ENCODE measurements around the gene MAP3K2.

Gene MAP3K2

DNA sequence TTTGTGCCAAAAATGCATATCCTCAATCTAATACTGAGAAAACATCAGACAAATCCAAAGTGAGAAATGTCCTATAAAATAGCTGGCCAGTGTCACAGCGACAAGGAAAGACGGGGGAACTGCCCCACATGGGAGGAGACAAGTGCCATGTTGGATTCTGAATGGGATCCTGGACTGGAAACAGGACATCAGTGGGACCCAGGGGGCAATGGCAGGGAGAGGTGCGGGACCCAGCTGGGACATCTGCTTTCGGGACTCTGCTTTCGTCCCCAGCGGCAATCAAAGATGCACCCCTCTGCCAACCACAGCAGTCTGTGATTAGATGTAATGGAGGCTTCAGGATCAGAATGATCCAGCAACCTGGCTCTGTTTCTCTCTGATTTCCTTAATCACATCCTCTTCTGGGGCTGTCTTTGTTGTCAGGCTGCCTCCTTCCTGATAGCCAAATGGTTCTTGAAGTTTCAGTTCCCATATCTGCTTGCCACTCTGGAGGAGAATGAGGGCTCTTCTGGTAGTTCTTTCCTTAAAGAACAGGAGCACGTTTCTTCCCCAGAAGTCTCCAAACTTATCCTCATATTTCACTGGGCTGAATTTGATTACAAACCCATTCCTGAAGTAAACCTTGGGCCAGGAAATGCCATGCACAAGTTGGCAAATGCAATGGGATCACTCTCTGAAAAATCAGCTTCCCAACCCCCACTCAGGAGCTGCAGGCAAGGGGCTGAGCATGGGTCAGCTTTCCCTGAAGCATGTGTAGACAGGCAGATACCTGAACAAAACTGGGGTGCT lies 16.9 kb upstream of the MAP3K2 start:
- ChIA-PET POLR2A (interaction anchor here (1.6 kb wide), 1 partner anchor 19 kb away, joined by 3 read pairs; no protein-coding TSS in a partner anchor), CTCF (interaction anchor here (0.6 to 1.2 kb wide), 2 partner anchors 11 to 874 kb away, joined by 3 read pairs; no protein-coding TSS in a partner anchor)
- TF ChIP-seq ELF4 (IDR thresholded peaks at IDR 0.05) (no peak), ARNT (IDR thresholded peaks at IDR 0.05) (no peak), SUZ12 (IDR thresholded peaks at IDR 0.05) (no peak), LEF1 (IDR thresholded peaks at IDR 0.05; ENCODE audit: borderline replicate concordance) (no peak), L3MBTL2 (conservative IDR thresholded peaks at IDR 0.05) (no peak), FOXA1 (IDR thresholded peaks at IDR 0.05) (no peak), SP1 (IDR thresholded peaks at IDR 0.05) (no peak), BHLHE40 (IDR thresholded peaks at IDR 0.05; ENCODE audit: borderline replicate concordance) (no peak), HDGF (IDR thresholded peaks at IDR 0.05; ENCODE audit: borderline replicate concordance) (no peak), ZNF384 (IDR thresholded peaks at IDR 0.05) (no peak), TARDBP (IDR thresholded peaks at IDR 0.05) (no peak), FOXK2 (IDR thresholded peaks at IDR 0.05) (no peak), NFRKB (IDR thresholded peaks at IDR 0.05) (no peak), CTBP1 (IDR thresholded peaks at IDR 0.05; ENCODE audit: borderline replicate concordance) (no peak), FOXM1 (IDR thresholded peaks at IDR 0.05; ENCODE audit: borderline replicate concordance) (no peak)
- TF ChIP-seq, protein P1, sequence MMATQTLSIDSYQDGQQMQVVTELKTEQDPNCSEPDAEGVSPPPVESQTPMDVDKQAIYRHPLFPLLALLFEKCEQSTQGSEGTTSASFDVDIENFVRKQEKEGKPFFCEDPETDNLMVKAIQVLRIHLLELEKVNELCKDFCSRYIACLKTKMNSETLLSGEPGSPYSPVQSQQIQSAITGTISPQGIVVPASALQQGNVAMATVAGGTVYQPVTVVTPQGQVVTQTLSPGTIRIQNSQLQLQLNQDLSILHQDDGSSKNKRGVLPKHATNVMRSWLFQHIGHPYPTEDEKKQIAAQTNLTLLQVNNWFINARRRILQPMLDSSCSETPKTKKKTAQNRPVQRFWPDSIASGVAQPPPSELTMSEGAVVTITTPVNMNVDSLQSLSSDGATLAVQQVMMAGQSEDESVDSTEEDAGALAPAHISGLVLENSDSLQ (IDR thresholded peaks at IDR 0.05) = no peak
- DNase-seq (ENCODE audit: extremely low spot score) = no peak

DNA sequence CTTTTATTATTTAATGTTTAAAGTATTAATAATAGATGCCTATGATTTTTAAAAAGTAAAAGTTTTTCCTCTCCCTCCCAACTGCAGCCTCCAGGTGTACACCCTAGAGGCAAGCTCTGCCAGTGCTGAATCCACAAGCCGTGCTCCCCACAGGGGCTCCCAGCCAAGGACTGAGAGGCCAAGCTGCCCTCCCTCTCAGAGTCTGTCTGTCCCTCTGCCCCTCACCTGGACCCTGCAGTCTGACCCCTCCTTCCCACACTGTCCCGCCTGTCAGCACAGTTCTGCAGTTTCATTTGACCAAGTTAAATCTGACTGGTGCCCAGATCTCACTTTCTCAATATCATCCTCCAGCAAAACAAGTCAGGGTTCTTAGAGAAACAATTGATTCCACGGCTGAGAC lies 15.7 kb upstream of the MAP3K2 start:
- ChIA-PET POLR2A (interaction anchor here (1.6 kb wide), 1 partner anchor 17 kb away, joined by 3 read pairs; no protein-coding TSS in a partner anchor), CTCF (interaction anchor here (1.4 kb wide), 1 partner anchor 12 kb away, joined by 3 read pairs; no protein-coding TSS in a partner anchor)
- TF ChIP-seq ARNT (IDR thresholded peaks at IDR 0.05) (no peak), NFRKB (IDR thresholded peaks at IDR 0.05) (no peak), FOXK2 (IDR thresholded peaks at IDR 0.05) (no peak), L3MBTL2 (conservative IDR thresholded peaks at IDR 0.05) (no peak), ZNF384 (IDR thresholded peaks at IDR 0.05) (no peak), SP1 (IDR thresholded peaks at IDR 0.05) (no peak), FOXA1 (IDR thresholded peaks at IDR 0.05) (no peak), FOXM1 (IDR thresholded peaks at IDR 0.05; ENCODE audit: borderline replicate concordance) (no peak), CTBP1 (IDR thresholded peaks at IDR 0.05; ENCODE audit: borderline replicate concordance) (no peak), SUZ12 (IDR thresholded peaks at IDR 0.05) (no peak), LEF1 (IDR thresholded peaks at IDR 0.05; ENCODE audit: borderline replicate concordance) (no peak), TARDBP (IDR thresholded peaks at IDR 0.05) (no peak), BHLHE40 (IDR thresholded peaks at IDR 0.05; ENCODE audit: borderline replicate concordance) (no peak), ELF4 (IDR thresholded peaks at IDR 0.05) (no peak), HDGF (IDR thresholded peaks at IDR 0.05; ENCODE audit: borderline replicate concordance) (no peak)
- TF ChIP-seq, protein P1 (IDR thresholded peaks at IDR 0.05) = no peak
- no peak for DNase-seq (ENCODE audit: extremely low spot score)

DNA sequence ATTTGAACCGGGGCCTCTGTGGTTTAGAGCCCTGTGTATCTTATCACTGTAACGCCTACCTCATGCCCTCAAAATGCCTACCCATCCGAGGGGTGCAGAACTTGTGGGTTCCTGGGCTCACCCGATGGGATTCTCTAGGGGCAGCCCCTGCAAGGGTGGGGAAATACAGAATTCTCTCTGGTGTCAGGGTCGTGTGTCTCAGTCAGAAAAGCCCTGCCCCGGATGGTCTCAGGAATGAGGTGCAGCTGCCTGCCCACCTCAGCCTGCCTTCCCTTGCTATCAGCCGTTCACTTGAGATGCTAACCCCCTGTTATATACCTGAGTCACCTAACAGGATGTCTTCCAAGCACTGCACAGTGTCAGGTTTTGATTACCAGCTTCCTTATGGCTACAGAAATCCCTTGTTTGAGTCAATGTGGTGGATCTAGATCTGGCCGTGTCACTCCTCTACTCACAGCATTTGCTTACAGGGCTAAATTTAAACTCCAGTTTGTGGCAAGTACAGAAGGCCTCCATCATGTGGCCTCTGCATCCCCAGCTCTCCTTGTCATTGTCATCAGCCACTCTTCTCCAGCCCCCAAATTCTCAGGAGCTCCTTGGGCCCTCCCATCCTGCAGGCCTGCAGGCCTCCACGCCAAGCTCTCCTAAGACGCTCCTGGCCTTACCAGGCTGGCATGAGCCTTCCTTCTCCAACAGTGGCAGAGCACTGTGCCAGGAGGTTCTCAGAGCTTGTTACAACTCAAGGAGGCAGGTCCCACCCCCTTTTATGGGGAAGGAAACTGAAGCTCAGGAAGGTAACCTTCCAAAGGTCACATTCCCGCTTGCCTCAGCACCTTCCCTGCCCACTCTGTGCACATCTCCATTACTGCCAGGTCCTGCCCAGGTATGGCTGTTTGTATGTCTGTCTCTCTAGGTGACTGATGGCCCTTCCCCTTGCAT lies 14.3 kb upstream of the MAP3K2 start:
- no peak for TF ChIP-seq HDGF (IDR thresholded peaks at IDR 0.05; ENCODE audit: borderline replicate concordance)
- no peak for TF ChIP-seq FOXA1 (IDR thresholded peaks at IDR 0.05)
- no peak for TF ChIP-seq SP1 (IDR thresholded peaks at IDR 0.05)
- TF ChIP-seq CTBP1 (IDR thresholded peaks at IDR 0.05; ENCODE audit: borderline replicate concordance) = no peak
- TF ChIP-seq ARNT (IDR thresholded peaks at IDR 0.05) = no peak
- ChIA-PET CTCF (interaction anchor here (1.4 kb wide), 1 partner anchor 13 kb away, joined by 3 read pairs; no protein-coding TSS in a partner anchor), POLR2A (interaction anchor here (0.8 to 1.9 kb wide), 3 partner anchors 12 to 15 kb away, joined by 3 to 7 read pairs (median 3); no protein-coding TSS in a partner anchor)
- no peak for DNase-seq (ENCODE audit: extremely low spot score)

DNA sequence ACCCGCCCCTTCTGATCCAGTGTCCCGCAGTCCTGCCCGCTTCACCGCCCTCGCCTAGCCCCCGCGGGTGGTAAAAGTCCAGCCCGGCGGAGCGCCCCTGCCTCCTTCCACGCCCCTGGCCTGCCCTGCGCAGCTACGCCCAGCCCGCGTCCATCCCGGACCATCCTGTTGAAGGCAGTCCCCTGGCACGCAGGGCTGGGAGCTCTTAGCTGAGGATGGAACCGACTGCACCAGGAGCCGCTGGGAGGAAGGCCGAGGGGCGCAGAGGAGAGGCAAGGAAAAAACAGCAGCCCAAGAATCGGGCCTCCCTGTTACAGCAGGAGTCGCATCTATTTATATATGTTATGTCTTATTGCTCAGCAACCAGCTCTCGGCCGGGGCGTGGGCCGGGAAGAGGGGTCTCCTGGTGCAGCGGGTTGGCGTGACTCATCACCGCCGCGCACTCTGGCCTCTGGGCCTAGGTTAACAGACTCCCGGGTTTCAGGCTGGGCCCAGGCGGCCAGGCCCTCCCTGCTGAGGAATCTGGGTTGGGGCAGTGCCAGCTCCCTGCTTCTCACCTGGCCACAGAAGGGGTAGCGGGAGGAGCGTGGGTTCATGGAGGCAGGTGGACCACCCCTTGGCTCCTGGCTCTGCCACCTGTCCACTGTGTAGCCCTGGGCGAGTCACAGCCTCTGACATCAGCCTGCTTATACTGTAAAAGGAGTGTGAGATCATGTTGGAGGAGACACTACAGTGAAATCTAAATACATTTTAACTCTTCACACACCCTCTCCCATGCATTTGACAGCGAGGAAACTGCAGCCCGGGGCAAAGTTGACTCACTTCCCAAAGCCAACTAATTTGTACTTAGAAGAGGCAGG lies 13.4 kb upstream of the MAP3K2 start:
- DNase-seq (ENCODE audit: extremely low spot score) = no peak
- CTCF ChIA-PET = interaction anchor here (0.7 kb wide), 1 partner anchor 88 kb away, joined by 3 read pairs; no protein-coding TSS in a partner anchor
- POLR2A ChIA-PET = interaction anchor here (1.0 to 1.9 kb wide), 2 partner anchors 13 to 14 kb away, joined by 3 to 7 read pairs; no protein-coding TSS in a partner anchor
- TF ChIP-seq TARDBP (IDR thresholded peaks at IDR 0.05) (no peak), L3MBTL2 (conservative IDR thresholded peaks at IDR 0.05) (no peak), FOXA1 (IDR thresholded peaks at IDR 0.05) (no peak), CTBP1 (IDR thresholded peaks at IDR 0.05; ENCODE audit: borderline replicate concordance) (no peak), SUZ12 (IDR thresholded peaks at IDR 0.05) (no peak), ZNF384 (IDR thresholded peaks at IDR 0.05) (no peak), HDGF (IDR thresholded peaks at IDR 0.05; ENCODE audit: borderline replicate concordance) (no peak), ELF4 (IDR thresholded peaks at IDR 0.05) (no peak), LEF1 (IDR thresholded peaks at IDR 0.05; ENCODE audit: borderline replicate concordance) (no peak), NFRKB (IDR thresholded peaks at IDR 0.05) (no peak), FOXK2 (IDR thresholded peaks at IDR 0.05) (no peak), ARNT (IDR thresholded peaks at IDR 0.05) (no peak), FOXM1 (IDR thresholded peaks at IDR 0.05; ENCODE audit: borderline replicate concordance) (no peak), SP1 (IDR thresholded peaks at IDR 0.05) (no peak)
- TF ChIP-seq, protein P1 (IDR thresholded peaks at IDR 0.05) = no peak

Measured in HEK293T (cell line).